GM12878 (cell line): Measurements from ENCODE around the gene TMX3. TPM values are rescaled to one million over a fixed set of nuclear protein-coding genes. Genes with fewer than 3 reads are reported as not detected.

ENCODE experiments used
- ATAC-seq: fragments of 200-7000 bp; cut with Tn5 transposase; 3 replicates; pipeline ENCODE4 v1.9.1; 2020; ENCODE audit warnings: mild to moderate bottlenecking, moderate library complexity
- BruUV-seq: library from RNA; stranded (reverse); fragments of 400-500 nt; replicated peaks from 2 replicates; lab custom pipeline; 2021; lab: Mats Ljungman, UMichigan
- CTCF ChIA-PET: fragments of 300-600 bp; sonication (Branson Sonifier 250); formaldehyde crosslinking; extraction: SDS; loops from one replicate; lab custom pipeline; 2021; ENCODE audit warnings: inconsistent platforms; lab: Yijun Ruan, JAX
- POLR2A ChIA-PET: fragments of 350-600 bp; formaldehyde crosslinking; extraction: SDS; loops from one replicate; lab custom pipeline; 2021; ENCODE audit warnings: inconsistent platforms; lab: Charles Lee
- RAD21 ChIA-PET: fragments of 300-600 bp; sonication (Branson Sonifier 250); formaldehyde crosslinking; loops from one replicate; lab custom pipeline; 2023; ENCODE audit warnings: antibody characterized with exemption; ENCODE audit not compliant: unreplicated experiment; lab: Charles Lee
- SMC1A ChIA-PET: fragments of 300-600 bp; sonication (Branson Sonifier 250); formaldehyde crosslinking; loops from one replicate; lab custom pipeline; 2023; ENCODE audit not compliant: unreplicated experiment, uncharacterized antibody; lab: Charles Lee
- DNase-seq: peaks from one replicate; pipeline ENCODE4 v3.0.0-alpha.2; 2011; ENCODE audit warnings: low read depth, low spot score
- FAIRE-seq: peaks from 3 replicates; lab custom pipeline; 2011; peaks lifted over from hg19 to GRCh38; lab: Jason Lieb, UNC
- H2AFZ ChIP-seq: 2 replicates; pipeline ENCODE4 v1.6.0; 2011; ENCODE audit warnings: low read depth, low read length, control low read depth; ENCODE audit not compliant: control insufficient read depth
- H3K27ac ChIP-seq: 2 replicates; pipeline ENCODE4 v1.5.1; 2011; ENCODE audit warnings: control low read depth; ENCODE audit not compliant: control insufficient read depth, insufficient read depth
- H3K27me3 ChIP-seq, 2 experiments: replicated peaks in 1 of 2; 2 replicates each; pipeline versions ENCODE4 v1.6.0 to v1.6.1; 2011; ENCODE audit warnings: low read length in 1 of 2; ENCODE audit not compliant: control insufficient read depth in 2 of 2, insufficient read depth in 2 of 2
- H3K36me3 ChIP-seq, 2 experiments: 2 replicates each; pipeline ENCODE4 v1.5.1; 2011; ENCODE audit warnings: low read length in 1 of 2; ENCODE audit not compliant: control insufficient read depth in 2 of 2, insufficient read depth in 2 of 2
- H3K4me1 ChIP-seq: 2 replicates; pipeline ENCODE4 v1.6.1; 2011; ENCODE audit warnings: mild to moderate bottlenecking, low read length, moderate library complexity, mixed read lengths; ENCODE audit not compliant: control insufficient read depth, insufficient read depth
- H3K4me2 ChIP-seq: 2 replicates; pipeline ENCODE4 v1.6.0; 2011; ENCODE audit warnings: control low read depth; ENCODE audit not compliant: control insufficient read depth, insufficient read depth
- H3K4me3 ChIP-seq: fragments of 200-600 bp; sonication (generic); 2 replicates; pipeline ENCODE4 v1.5.1; 2016
- H3K79me2 ChIP-seq: 2 replicates; pipeline ENCODE4 v1.6.0; 2011; ENCODE audit warnings: low read length; ENCODE audit not compliant: control insufficient read depth, insufficient read depth
- H3K9ac ChIP-seq: 2 replicates; pipeline ENCODE4 v1.8.0; 2011; ENCODE audit warnings: low read length, control low read depth, mixed read lengths; ENCODE audit not compliant: control insufficient read depth, insufficient read depth
- H3K9me3 ChIP-seq: replicated peaks from 3 replicates; pipeline ENCODE4 v1.5.1; 2011; ENCODE audit warnings: mild to moderate bottlenecking, low read length; ENCODE audit not compliant: control insufficient read depth, insufficient read depth
- H4K20me1 ChIP-seq: 2 replicates; pipeline ENCODE4 v1.6.0; 2011; ENCODE audit not compliant: control insufficient read depth, insufficient read depth
- ETV6 ChIP-seq, 2 experiments: fragments of 450-650 bp in 1 of 2; IDR thresholded peaks in 1 of 2; conservative IDR thresholded peaks in 1 of 2; 2 replicates each; pipeline ENCODE4 v1.6.1; 2014; ENCODE audit warnings: antibody characterized with exemption in 1 of 2, borderline replicate concordance in 1 of 2, low read depth in 1 of 2, mild to moderate bottlenecking in 1 of 2, moderate library complexity in 1 of 2
- JUND ChIP-seq: IDR thresholded peaks from 2 replicates; pipeline ENCODE4 v1.6.1; 2012; ENCODE audit warnings: low read depth, mild to moderate bottlenecking, low read length, improper control_type of control experiment, moderate library complexity
- NR2C2 ChIP-seq: IDR thresholded peaks from 2 replicates; pipeline ENCODE4 v1.6.1; 2011; ENCODE audit warnings: borderline replicate concordance, low read depth; ENCODE audit not compliant: control insufficient read depth, insufficient read length
- RBBP5 ChIP-seq: fragments of 200-600 bp; sonication (generic); conservative IDR thresholded peaks from 2 replicates; pipeline ENCODE4 v1.6.1; 2016
- RELA ChIP-seq: fragments of 450-650 bp; IDR thresholded peaks from 2 replicates; pipeline ENCODE4 v1.8.0; 2014; ENCODE audit warnings: borderline replicate concordance; ENCODE audit not compliant: partially characterized antibody
- SMAD1 ChIP-seq: fragments of 450-650 bp; IDR thresholded peaks from 2 replicates; pipeline ENCODE4 v1.6.1; 2018; ENCODE audit warnings: mild to moderate bottlenecking, low read depth; ENCODE audit not compliant: partially characterized antibody
- YBX1 ChIP-seq: fragments of 450-650 bp; IDR thresholded peaks from 2 replicates; pipeline ENCODE4 v1.6.1; 2016; ENCODE audit warnings: antibody characterized with exemption
- ZNF217 ChIP-seq: fragments of 450-650 bp; IDR thresholded peaks from 2 replicates; pipeline ENCODE4 v1.6.1; 2017; ENCODE audit warnings: antibody characterized with exemption, mild to moderate bottlenecking
- WGBS: methylation state at CpG from one replicate; pipeline ENCODE4 v1.1.6; 2016; ENCODE audit warnings: low lambda C conversion rate; ENCODE audit not compliant: insufficient replicate concordance, insufficient coverage; ENCODE audit errors: missing lambda C conversion rate; 5-methylcytosine and 5-hydroxymethylcytosine counted together
- in situ Hi-C: fragments of 300-500 bp; cut with MboI; formaldehyde crosslinking; loops from 9 replicates; pipeline ENCODE4 v1.14.3; 2018; ENCODE audit warnings: mixed read lengths
- intact Hi-C: fragments of 100-400 bp; cut with micrococcal nuclease; formaldehyde crosslinking; loops from one replicate; pipeline ENCODE4 v1.14.2; 2022; ENCODE audit not compliant: unreplicated experiment
- polyA plus RNA-seq, 11 experiments: library from polyadenylated mRNA; depleted of rRNA in 4 of 11; unstranded in 6 of 11; stranded (reverse) in 5 of 11; fragments of >200 nt; fragmentation: Nextera tagmentation in 4 of 11; fragmentation: Illumina TruSeq in 1 of 11; extraction: Ambion mirVana in 4 of 11; extraction: Trizol in 1 of 11; gene quantifications; 1 replicate in 1 of 11; 2 replicates in 10 of 11; pipeline versions ENCODE4 v1.2.1 to v1.2.3, GENCODE V29; 2011 to 2016; ENCODE audit warnings: inconsistent platforms in 2 of 11, missing spikeins in 2 of 11, low read depth in 1 of 11
- total RNA-seq, 4 experiments: library from RNA; depleted of rRNA in 3 of 4; stranded (reverse); fragments of >200 nt in 3 of 4; fragmentation: Illumina TruSeq in 1 of 4; extraction: Trizol in 1 of 4; gene quantifications; 2 replicates each; pipeline versions ENCODE4 v1.2.1 to v1.2.3, GENCODE V29; 2013 to 2021
- TF ChIP-seq, protein P1 (sequence below): IDR thresholded peaks from 2 replicates; pipeline ENCODE4 v1.6.1; 2012; ENCODE audit warnings: low read depth, low read length, improper control_type of control experiment
- TF ChIP-seq, protein P2 (sequence below): fragments of 450-650 bp; IDR thresholded peaks from 2 replicates; pipeline ENCODE4 v1.6.1; 2017; ENCODE audit warnings: mild to moderate bottlenecking, low read depth, inconsistent platforms; ENCODE audit not compliant: poor library complexity, severe bottlenecking
- TF ChIP-seq, protein P3 (sequence below): fragments of 450-650 bp; formaldehyde crosslinking; IDR thresholded peaks from 2 replicates; pipeline ENCODE4 v1.5.0; 2022; ENCODE audit warnings: mild to moderate bottlenecking, missing genetic modification characterization
- TF ChIP-seq, protein P4 (sequence below): fragments of 450-650 bp; IDR thresholded peaks from 2 replicates; pipeline ENCODE4 v1.6.1; 2016; ENCODE audit warnings: mild to moderate bottlenecking, moderate library complexity, borderline replicate concordance

Gene TMX3
- total and polyA plus RNA-seq, 10 of the 15 experiments (the other 5 are each of a cell fraction or from before 2014, with no cell fraction given), result 14.2 to 85.6 (median 29.7) TPM

DNA sequence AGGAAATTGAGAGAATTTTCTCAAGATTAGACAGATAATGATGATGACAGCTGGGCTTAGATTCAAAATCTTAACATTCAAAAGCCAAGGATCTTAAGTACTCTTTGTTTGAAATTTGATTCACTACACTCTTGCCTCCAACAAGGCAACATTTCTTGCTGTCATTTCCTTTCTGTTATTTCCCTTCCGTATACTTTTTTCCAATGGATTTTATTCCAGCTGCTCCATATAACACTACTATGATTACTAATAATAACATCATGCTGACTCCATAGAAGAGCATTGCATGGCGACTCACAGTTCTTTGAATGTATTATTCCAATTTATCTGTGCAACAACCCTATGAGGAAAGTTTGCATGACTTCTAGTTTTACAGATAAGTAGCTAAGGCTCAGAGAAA is 49.1 kb upstream of the TMX3 start:
- Histone ChIP-seq H3K27me3 (no peaks in the 10 kb centered on the region), H4K20me1 (no peaks in the 10 kb centered on the region), H3K4me1 (no peaks in the 10 kb centered on the region), H3K27ac (no peak overlapping the region), H3K9ac (no peak overlapping the region), H3K4me2 (no peak overlapping the region), H2AFZ (no peak overlapping the region)
- intact Hi-C loops, result no loop called here
- FAIRE-seq (no peak), ATAC-seq (no peak), DNase-seq (no peak)
- no peak for TF ChIP-seq ZNF217
- TF ChIP-seq RELA, result no peak
- TF ChIP-seq, protein P1, sequence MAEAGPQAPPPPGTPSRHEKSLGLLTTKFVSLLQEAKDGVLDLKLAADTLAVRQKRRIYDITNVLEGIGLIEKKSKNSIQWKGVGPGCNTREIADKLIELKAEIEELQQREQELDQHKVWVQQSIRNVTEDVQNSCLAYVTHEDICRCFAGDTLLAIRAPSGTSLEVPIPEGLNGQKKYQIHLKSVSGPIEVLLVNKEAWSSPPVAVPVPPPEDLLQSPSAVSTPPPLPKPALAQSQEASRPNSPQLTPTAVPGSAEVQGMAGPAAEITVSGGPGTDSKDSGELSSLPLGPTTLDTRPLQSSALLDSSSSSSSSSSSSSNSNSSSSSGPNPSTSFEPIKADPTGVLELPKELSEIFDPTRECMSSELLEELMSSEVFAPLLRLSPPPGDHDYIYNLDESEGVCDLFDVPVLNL, result no peak
- TF ChIP-seq, protein P2, sequence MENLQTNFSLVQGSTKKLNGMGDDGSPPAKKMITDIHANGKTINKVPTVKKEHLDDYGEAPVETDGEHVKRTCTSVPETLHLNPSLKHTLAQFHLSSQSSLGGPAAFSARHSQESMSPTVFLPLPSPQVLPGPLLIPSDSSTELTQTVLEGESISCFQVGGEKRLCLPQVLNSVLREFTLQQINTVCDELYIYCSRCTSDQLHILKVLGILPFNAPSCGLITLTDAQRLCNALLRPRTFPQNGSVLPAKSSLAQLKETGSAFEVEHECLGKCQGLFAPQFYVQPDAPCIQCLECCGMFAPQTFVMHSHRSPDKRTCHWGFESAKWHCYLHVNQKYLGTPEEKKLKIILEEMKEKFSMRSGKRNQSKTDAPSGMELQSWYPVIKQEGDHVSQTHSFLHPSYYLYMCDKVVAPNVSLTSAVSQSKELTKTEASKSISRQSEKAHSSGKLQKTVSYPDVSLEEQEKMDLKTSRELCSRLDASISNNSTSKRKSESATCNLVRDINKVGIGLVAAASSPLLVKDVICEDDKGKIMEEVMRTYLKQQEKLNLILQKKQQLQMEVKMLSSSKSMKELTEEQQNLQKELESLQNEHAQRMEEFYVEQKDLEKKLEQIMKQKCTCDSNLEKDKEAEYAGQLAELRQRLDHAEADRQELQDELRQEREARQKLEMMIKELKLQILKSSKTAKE, result no peak
- TF ChIP-seq NR2C2, result no peak
- no peak for TF ChIP-seq SMAD1
- TF ChIP-seq YBX1, result no peak
- no peak for TF ChIP-seq RBBP5
- TF ChIP-seq, protein P3, sequence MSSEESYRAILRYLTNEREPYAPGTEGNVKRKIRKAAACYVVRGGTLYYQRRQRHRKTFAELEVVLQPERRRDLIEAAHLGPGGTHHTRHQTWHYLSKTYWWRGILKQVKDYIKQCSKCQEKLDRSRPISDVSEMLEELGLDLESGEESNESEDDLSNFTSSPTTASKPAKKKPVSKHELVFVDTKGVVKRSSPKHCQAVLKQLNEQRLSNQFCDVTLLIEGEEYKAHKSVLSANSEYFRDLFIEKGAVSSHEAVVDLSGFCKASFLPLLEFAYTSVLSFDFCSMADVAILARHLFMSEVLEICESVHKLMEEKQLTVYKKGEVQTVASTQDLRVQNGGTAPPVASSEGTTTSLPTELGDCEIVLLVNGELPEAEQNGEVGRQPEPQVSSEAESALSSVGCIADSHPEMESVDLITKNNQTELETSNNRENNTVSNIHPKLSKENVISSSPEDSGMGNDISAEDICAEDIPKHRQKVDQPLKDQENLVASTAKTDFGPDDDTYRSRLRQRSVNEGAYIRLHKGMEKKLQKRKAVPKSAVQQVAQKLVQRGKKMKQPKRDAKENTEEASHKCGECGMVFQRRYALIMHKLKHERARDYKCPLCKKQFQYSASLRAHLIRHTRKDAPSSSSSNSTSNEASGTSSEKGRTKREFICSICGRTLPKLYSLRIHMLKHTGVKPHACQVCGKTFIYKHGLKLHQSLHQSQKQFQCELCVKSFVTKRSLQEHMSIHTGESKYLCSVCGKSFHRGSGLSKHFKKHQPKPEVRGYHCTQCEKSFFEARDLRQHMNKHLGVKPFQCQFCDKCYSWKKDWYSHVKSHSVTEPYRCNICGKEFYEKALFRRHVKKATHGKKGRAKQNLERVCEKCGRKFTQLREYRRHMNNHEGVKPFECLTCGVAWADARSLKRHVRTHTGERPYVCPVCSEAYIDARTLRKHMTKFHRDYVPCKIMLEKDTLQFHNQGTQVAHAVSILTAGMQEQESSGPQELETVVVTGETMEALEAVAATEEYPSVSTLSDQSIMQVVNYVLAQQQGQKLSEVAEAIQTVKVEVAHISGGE (CRISPR knock-in tag), result no peak
- TF ChIP-seq, protein P4, sequence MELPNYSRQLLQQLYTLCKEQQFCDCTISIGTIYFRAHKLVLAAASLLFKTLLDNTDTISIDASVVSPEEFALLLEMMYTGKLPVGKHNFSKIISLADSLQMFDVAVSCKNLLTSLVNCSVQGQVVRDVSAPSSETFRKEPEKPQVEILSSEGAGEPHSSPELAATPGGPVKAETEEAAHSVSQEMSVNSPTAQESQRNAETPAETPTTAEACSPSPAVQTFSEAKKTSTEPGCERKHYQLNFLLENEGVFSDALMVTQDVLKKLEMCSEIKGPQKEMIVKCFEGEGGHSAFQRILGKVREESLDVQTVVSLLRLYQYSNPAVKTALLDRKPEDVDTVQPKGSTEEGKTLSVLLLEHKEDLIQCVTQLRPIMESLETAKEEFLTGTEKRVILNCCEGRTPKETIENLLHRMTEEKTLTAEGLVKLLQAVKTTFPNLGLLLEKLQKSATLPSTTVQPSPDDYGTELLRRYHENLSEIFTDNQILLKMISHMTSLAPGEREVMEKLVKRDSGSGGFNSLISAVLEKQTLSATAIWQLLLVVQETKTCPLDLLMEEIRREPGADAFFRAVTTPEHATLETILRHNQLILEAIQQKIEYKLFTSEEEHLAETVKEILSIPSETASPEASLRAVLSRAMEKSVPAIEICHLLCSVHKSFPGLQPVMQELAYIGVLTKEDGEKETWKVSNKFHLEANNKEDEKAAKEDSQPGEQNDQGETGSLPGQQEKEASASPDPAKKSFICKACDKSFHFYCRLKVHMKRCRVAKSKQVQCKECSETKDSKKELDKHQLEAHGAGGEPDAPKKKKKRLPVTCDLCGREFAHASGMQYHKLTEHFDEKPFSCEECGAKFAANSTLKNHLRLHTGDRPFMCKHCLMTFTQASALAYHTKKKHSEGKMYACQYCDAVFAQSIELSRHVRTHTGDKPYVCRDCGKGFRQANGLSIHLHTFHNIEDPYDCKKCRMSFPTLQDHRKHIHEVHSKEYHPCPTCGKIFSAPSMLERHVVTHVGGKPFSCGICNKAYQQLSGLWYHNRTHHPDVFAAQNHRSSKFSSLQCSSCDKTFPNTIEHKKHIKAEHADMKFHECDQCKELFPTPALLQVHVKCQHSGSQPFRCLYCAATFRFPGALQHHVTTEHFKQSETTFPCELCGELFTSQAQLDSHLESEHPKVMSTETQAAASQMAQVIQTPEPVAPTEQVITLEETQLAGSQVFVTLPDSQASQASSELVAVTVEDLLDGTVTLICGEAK, result no peak
- TF ChIP-seq ETV6 (conservative IDR thresholded peaks at IDR 0.05 in 1 of 2, IDR thresholded peaks at IDR 0.05 in 1 of 2; ENCODE audit: borderline replicate concordance in 1 of 2, low read depth in 1 of 2), result no peak
- TF ChIP-seq JUND, result no peak
- TF ChIP-seq, all 136 proteins: peak for 0
- ChIA-PET RAD21 (no interaction called here), CTCF (no interaction called here), SMC1A (no interaction called here), POLR2A (no interaction called here)
- H3K79me2 ChIP-seq, result no peaks in the 10 kb centered on the region
- H3K36me3 ChIP-seq, result no peaks in the 10 kb centered on the region
- H3K9me3 ChIP-seq, result no peaks in the 10 kb centered on the region
- no TSS peak for BruUV-seq
- 17% methylated on average over 2 of the region's 2 CpGs for WGBS
- in situ Hi-C loops, result no loop called here
- H3K4me3 ChIP-seq, result no peak overlapping the region
